Kidney capillary endothelial cell (primary cell): ENCODE measurements around the gene ENTPD8.
"Not testable (repeated sequence)": the region's sequence is repeated elsewhere in the genome, so short reads cannot be mapped to it uniquely, and the experiment has no call there.

Experiments used
- DNase-seq: peaks from one replicate; pipeline ENCODE4 v3.0.0-alpha.2; 2018; ENCODE audit warnings: low spot score

ENTPD8 gene

DNA sequence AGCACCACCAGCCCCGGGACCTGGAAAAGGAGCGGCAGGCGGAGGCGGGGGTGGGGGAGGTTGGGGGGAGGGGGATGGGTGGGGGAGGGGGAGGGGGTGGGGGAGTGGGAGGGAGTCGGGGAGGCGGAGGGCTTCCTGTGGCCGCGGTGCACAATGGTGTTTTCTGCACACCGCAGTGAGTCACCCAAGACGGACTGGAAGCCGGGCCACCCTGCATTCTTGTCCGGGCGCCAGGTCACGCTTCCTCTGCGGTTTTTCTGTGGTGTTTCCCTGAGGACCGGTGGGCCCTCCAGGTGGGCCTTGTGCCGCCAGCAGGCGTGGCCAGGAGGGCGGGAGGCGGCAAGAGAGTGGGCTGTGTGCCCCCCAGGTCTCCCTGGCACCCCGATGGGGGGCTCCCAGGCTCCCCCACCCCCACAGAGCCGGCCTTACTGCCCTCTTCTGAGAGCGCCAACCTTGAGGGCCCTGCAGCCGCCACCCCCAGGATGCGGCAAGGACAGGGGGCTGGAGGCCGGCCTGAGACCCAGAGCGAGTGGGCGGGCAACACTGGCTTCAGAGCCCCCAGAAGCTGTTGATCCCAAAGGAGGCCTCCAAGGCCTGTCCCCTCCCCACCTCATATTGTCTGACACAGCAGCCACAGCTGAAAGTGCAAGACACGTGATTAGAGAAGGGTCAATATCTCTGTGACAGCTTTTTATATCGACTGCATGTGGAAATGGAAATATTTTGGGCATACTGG, 29.3 kb downstream of the ENTPD8 start:
- peak; percentile 94 for DNase-seq

GRCh38 chr9:137411260-137411644, 29.9 kb downstream of the ENTPD8 start:
- DNase-seq = no peak

- DNase-seq = no peak
These were observed 30.3 kb downstream of the ENTPD8 start for GRCh38 chr9:137410891-137411249.

- DNase-seq = not testable (repeated sequence)
These were observed 30.8 kb downstream of the ENTPD8 start for GRCh38 chr9:137410236-137410890.

DNA sequence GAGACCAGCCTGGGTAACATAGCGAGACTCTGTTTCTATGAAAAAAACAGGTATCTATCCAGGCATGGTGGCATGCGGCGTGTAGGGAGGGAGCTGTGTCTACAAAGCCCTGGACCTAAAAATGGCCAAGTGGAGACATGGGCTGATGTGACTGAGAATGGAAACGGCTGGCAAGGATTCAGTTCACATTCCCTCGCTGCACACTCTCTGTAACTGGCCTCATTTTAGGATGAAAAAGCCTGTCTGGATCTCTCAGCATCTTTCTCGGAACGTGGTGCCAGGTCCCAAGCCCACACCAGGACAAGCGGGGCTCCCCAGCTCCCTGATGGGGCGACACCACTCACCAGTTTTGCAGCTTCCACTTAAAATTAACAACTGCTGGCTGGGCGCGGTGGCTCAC, 31.6 kb downstream of the ENTPD8 start:
- no peak for DNase-seq

DNA sequence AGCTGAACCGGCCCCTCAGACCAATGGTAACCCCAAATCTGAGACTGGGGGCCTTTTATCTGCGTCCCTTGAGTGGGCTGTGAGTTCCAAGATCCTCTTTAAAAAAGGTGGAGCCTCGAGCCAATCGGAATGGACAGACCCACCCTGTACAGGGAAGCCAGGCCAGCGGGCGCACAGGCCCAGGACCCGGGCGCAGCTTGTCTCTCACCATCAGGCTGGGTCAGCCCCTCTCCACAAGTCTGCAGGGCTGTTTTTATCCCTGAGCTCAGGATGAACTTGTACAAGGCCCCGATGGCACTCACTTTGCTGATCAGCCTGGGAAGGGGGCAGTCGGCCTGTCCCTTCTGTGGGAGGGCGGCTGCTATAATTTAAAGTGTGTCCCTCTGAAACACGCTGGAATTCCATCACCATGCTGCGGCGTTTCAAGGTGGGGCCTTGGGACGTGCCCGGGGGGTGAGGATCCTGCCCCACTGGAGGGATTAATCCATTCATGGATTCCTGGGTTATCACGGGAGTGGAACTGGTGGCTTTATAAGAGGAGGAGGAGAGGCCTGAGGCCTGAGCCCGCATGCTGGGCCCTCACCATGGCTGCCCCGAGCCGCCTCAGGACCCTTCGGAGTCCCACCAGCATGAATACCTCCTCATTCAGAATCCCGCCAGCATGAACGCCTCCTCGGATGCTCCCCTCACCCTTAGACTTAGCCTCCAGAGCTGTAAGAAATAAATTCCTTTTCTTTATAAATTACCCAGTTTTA, 32.3 kb downstream of the ENTPD8 start:
- no peak for DNase-seq

GRCh38 chr9:137407590-137408300, 33.4 kb downstream of the ENTPD8 start:
- DNase-seq = no peak

GRCh38 chr9:137406876-137407589, 34.1 kb downstream of the ENTPD8 start:
- DNase-seq = peak; percentile 79

GRCh38 chr9:137406085-137406760, 34.9 kb downstream of the ENTPD8 start:
- DNase-seq = no peak

DNA sequence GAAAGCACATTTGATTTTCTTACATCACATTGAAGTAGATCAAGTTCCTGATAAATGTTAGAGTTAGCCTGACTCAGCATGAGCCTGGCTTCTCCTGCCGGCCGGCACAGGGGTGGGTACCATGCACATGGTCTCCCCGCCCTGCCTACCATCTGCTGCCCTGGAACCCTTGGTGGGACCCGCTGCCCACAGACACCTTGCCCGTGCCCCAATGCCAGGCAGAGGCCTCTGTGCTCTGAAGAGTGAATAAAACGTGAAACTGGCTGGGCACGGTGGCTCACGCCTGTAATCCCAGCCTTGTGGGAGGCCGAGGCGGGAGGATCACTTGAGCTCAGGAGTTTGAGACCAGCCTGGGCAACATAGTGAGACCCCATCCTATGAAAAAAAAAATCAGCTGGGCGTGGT, 35.5 kb downstream of the ENTPD8 start:
- no peak for DNase-seq

DNA sequence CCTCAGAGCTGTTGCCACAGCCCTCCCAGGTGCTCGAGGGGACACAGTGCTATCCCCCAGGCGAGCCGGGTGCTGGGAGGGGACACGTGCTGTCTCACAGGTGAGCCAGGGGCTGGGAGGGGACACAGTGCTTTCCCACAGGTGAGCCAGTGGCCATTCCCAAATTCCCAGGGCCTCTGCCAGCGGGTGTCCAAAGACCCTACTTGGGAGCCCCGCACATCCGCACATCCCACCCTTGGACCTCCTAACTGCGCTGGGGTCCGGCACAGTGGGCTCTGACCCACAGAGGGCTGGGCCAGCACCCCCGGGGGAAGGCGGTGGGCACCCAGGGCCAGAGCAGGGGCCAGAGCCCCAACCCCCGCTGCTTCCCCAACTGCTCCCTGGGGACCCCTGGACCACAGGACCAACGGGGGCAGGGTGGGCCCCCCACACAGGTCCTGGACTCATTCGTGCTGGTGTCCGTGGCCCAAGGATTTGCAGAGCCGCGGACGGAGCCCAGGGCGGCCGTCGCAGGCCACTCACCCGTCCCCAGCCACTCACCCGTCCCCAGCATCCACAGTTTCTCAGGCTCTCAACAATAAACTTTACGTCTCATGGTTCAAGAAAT, 36.1 kb downstream of the ENTPD8 start:
- DNase-seq = no peak

- DNase-seq = no peak
These were observed 37.9 kb downstream of the ENTPD8 start for GRCh38 chr9:137403269-137403668.

DNA sequence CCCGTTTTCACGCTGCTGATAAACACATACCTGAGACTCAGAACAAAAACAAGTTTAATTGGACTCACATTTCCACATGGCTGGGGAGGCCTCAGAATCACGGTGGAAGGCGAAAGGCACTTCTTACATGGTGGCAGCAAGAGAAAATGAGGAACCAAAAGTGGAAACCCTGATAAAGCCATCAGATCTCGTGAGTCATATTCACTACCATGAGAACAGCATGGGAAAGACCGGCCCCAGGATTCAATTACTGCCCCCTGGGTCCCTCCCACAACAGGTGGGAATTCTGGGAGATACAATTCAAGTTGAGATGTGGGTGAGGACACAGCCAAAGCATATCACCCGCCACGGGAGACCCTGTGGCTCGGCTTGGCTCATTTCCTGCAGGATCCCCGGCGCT, 38.4 kb downstream of the ENTPD8 start:
- DNase-seq = no peak

- no peak for DNase-seq
These were observed 42.3 kb downstream of the ENTPD8 start for GRCh38 chr9:137398561-137399468.

- DNase-seq = no peak
These were observed 43.3 kb downstream of the ENTPD8 start for GRCh38 chr9:137397675-137398423.

DNA sequence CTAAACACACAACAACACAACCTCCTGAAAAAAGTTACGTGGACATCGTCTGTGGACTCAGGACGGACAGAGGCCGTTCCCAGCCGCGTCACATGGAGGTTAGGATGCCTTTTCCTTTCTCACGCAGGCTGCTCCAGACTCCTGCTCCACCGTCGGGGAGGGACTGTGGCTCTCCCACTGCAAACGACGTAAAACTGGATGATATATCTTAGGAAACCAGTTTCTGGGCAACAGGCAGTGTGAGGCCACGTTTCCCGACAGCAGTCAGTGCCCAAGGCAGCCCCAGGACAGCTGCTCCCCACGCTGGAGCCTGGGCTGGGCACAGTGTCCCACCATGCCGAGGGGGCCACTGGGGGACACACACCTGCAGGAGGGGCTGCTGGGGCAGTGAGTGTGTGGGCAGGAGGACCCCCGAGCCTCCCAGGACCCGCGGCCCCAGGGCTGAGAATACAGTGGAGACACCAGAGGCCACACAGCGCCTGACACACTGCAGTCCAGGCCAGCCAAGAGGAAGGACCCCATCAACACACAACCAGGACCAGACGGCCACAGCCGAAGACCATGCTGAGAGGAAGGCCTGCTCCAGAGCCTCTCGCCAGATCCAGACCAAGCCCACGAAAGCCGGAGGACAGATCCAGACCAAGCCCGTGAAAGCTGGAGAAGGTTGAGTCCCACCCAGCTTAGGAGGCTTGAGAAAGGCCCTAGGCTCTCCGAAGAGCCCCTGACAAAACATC, 44.4 kb downstream of the ENTPD8 start:
- DNase-seq = no peak

- DNase-seq = no peak
These were observed 44.9 kb downstream of the ENTPD8 start for GRCh38 chr9:137396227-137396626.

DNA sequence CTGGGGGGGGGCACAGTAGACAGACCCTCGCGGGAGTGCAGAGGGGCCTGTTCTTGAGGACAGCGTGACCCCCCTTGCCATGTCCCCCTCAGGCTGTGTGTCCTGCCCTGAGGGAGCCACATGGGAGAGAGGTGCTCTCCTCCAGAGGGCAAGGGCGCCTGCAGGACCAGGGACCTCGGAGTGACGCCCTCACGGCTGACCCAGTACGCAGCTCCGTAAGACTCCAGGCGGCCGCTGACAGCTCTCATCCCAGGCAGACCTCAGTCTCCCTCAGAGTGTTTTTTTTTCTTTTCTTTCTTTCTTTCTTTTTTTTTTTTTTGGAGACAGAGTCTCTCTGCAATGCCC, 45.5 kb downstream of the ENTPD8 start:
- no peak for DNase-seq
